C4-2B (cell line): ENCODE results near the gene ZNF532.
"Not testable (repeated sequence)": the region's sequence is repeated elsewhere in the genome, so short reads cannot be mapped to it uniquely, and the experiment has no call there.

Source experiments
- H3K27ac ChIP-seq: fragments of 450-650 bp; 2 replicates; pipeline ENCODE4 v1.5.1; 2017
- CTCF ChIP-seq: fragments of 450-650 bp; conservative IDR thresholded peaks from 2 replicates; pipeline ENCODE4 v1.5.1; 2017; ENCODE audit warnings: mild to moderate bottlenecking
- ZFX ChIP-seq: fragments of 450-650 bp; IDR thresholded peaks from 2 replicates; pipeline ENCODE4 v1.6.1; 2017

Gene ZNF532

GRCh38 chr18:59013744-59014143 is 149.1 kb downstream of the ZNF532 start:
- no peak overlapping the region for H3K27ac ChIP-seq
- no peak for TF ChIP-seq CTCF
- TF ChIP-seq ZFX = no peak

DNA sequence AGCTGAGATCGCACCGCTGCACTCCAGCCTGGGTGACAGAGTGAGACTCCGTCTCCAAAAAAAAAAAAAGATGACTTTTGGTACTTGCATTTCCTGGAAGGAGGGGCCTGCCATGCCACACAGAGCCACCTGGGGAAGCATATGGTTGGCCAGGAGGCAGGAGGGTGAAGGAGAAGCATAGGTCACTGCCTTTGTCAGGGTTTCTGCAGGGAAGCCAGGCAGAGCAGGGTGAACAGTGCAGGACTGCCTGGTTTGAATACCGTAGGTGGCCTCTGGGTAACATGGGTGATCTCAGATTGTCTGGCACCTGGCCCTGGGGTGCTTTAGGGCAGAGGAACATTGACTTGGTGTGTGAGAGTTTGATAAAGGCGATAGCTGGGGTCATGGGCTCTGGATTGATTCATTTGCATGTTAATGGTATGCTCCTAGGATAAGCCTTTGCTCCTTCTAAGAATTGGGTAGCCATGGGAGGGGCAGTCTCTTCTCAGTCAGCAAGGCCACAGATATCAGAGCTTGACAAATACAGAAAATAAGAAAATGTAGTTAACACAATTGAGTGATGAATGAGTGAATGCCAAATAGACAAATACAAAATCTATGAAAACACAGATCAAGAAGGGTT is 151.0 kb downstream of the ZNF532 start:
- TF ChIP-seq CTCF (no peak), ZFX (no peak)
- H3K27ac ChIP-seq = no peak overlapping the region; the same call in 1 of the 2 replicates

GRCh38 chr18:59021500-59021899 is 156.8 kb downstream of the ZNF532 start:
- TF ChIP-seq CTCF (no peak), ZFX (no peak)
- H3K27ac ChIP-seq = no peak overlapping the region

GRCh38 chr18:59022167-59022945 is 157.7 kb downstream of the ZNF532 start:
- TF ChIP-seq ZFX (no peak), CTCF (no peak)
- H3K27ac ChIP-seq = no peak overlapping the region

DNA sequence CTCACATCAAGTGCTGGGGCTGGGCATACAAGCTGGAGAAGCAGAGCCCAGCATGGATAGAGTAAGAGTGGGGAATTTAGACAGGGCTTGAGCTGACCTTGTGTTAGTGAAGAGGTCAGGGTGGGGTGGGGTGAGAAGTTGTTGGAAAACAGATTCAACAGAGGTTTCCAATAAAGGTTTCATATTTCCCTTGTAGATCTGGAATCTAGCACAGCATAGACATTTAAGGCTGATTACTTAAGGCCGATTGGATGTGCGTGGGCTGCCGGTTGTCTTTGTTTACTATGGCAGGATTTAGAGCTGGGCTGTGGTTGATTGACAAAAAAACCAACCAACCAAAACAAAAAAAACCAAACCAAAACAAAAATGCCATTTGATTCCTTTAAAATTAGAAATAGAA is 160.2 kb downstream of the ZNF532 start:
- no peak overlapping the region; the same call in 1 of the 2 replicates for H3K27ac ChIP-seq
- TF ChIP-seq CTCF (no peak), ZFX (no peak)

DNA sequence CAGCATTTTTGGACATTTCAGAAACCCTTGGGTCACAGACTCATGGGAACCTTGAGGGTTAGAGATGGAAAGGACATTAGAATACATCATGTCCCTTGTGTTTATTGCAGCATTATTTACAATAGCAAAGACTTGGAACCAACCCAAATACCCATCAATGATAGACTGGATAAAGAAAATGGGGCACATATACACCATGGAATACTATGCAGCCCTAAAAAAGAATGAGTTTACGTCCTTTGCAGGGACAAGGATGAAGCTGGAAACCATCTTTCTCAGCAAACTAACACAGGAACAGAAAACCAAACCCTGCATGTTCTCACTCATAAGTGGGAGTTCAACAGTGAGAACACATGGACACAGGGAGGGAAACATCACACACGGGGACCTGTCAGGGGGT is 160.9 kb downstream of the ZNF532 start:
- not testable (repeated sequence) for H3K27ac ChIP-seq

DNA sequence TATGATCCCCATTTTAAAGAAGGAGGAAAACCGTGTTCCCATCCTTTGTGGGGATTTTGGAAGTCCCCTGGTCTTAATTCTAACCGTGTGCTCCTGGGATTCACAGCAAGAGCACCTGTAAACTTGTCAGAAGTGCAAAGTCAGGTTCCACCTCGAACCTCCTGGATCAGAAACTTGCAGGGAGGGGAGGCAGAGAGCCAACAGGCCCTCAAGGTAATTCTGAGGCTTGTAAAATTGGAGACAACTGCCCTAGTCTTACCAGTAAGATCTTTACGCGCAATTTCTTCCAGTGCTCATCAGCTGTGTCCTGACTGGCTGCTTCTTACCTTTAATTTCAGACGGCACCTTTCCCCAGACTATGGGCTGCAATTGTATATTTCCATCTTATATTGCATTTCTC is 161.7 kb downstream of the ZNF532 start:
- peak overlapping the region; percentile 10; the same call in 1 of the 2 replicates for H3K27ac ChIP-seq
- TF ChIP-seq ZFX = no peak
- no peak for TF ChIP-seq CTCF
